ENCODE data around the gene SUCLG2.
A peak's percentile ranks its signal among the peaks of the same experiment; 100 is the strongest.

Gene SUCLG2

DNA sequence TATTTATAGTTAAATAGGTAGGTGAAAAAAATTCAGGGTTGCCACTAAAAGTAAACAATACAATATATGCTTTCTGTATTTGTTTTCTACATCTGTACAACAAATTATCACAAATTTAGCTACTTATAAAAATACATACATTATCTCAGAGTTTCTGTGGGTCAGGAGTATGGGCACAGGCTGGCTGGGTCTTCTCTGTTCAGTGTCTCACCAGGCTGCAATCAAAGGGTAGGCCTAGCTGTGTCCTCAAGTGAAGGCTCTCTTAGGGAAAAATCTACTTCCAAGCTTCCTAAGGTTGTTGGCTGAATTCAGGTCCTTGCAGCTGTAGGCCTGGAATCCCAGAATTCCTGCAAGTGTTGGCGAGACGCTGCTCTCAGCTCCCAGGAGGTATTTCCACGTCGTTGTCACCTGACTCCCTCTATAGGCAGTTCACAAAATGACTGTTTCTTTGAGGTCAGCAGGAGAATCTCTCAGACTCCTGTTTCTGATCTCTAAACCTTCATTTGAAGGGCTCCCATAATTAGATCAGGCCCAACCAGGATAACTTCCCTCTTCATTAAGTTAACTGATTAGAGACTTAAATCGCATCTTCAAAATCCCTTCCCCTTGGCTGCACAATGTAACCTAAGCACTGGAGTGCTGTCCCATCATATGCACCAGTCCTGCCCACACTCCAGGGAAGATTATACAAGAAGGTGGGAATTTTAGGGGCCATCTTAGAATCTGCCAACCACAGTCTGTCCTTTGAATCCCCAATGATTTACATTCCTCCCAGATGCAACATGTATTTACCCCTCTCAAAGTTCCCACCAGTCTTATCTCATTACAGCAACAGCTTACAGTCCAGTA lies 296.6 kb downstream of the SUCLG2 start:
- no peak overlapping the region for H3K4me3 ChIP-seq (ENCODE audit: control insufficient read depth, low read depth, low read length)
- TF ChIP-seq, protein P1, sequence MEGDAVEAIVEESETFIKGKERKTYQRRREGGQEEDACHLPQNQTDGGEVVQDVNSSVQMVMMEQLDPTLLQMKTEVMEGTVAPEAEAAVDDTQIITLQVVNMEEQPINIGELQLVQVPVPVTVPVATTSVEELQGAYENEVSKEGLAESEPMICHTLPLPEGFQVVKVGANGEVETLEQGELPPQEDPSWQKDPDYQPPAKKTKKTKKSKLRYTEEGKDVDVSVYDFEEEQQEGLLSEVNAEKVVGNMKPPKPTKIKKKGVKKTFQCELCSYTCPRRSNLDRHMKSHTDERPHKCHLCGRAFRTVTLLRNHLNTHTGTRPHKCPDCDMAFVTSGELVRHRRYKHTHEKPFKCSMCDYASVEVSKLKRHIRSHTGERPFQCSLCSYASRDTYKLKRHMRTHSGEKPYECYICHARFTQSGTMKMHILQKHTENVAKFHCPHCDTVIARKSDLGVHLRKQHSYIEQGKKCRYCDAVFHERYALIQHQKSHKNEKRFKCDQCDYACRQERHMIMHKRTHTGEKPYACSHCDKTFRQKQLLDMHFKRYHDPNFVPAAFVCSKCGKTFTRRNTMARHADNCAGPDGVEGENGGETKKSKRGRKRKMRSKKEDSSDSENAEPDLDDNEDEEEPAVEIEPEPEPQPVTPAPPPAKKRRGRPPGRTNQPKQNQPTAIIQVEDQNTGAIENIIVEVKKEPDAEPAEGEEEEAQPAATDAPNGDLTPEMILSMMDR (IDR thresholded peaks at IDR 0.05; ENCODE audit: control insufficient read depth, insufficient read depth, low read depth, low read length, missing control alignments), result peak; percentile 32
- no peak for DNase-seq (ENCODE audit: low read depth)

DNA sequence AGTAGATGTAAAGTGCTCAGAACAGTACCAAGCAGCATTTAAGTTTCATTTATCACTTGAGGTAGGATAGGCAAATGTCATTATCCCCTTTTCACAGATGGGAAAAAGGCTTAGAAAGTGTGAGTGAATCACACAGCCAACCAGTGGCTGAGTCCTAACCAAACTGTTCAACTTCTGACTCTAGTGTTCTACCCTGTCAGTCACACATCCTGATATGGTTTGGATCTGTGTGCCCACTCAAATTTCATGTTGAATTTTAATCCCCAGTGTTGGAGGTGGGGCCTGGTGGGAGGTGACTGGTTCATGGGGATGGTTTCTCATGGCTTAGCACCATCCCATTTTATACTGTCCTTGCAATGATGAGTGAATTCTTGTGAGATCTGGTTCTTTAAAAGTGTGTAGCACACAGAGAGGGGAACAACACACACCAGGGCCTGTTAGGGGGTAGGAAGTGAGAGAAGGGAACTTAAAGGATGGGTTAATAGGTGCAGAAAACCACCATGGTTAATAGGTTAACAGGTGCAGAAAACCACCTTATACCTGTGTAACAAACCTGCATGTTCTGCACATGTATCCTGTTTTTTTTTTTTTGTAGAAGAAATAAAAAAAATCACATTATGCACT lies 304.7 kb downstream of the SUCLG2 start:
- TF ChIP-seq, protein P1 (IDR thresholded peaks at IDR 0.05; ENCODE audit: control insufficient read depth, insufficient read depth, low read depth, low read length, missing control alignments), result no peak
- no peak overlapping the region for H3K4me3 ChIP-seq (ENCODE audit: control insufficient read depth, low read depth, low read length)
- DNase-seq (ENCODE audit: low read depth), result no peak

DNA sequence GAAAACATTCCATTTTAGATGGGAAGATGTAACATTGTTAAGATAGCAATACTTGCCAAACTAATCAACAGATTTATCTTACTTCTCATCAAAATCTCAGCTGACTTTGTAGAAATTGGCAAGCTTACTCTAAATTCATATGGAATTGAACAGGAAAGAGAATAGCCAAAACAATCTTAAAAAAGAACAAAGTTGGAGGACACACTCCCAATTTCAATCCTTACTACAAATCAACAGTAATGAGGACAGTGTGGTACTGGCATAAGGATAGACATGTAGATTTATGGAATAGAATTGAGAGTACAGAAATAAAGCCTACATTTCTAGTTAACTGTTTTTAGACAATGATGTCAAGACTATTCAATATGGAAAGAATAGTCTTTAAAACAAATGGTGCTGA lies 308.3 kb downstream of the SUCLG2 start:
- DNase-seq (ENCODE audit: low read depth), result no peak
- H3K4me3 ChIP-seq (ENCODE audit: control insufficient read depth, low read depth, low read length), result no peak overlapping the region
- TF ChIP-seq, protein P1 (IDR thresholded peaks at IDR 0.05; ENCODE audit: control insufficient read depth, insufficient read depth, low read depth, low read length, missing control alignments), result no peak

DNA sequence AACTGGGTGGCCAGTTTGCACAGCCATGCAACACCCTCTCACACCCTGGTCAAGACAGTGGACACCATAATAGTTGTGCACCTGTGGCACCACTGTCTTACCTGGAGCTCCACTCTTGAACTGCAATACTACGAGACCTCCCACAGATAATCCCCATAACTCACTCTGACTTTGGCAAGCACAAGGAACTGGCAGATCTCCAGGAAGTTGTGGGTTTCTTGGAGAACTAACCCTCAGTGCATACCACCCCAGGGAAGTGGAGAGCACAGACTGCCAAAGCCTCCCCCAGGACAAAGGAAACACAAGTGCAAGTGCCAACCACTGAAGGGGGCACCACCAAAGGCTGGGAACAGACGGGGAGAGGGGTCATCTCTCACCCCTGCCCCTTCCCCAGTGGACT lies 318.6 kb downstream of the SUCLG2 start:
- TF ChIP-seq, protein P1 (IDR thresholded peaks at IDR 0.05; ENCODE audit: control insufficient read depth, insufficient read depth, low read depth, low read length, missing control alignments), result no peak
- DNase-seq (ENCODE audit: low read depth), result no peak
- H3K4me3 ChIP-seq (ENCODE audit: control insufficient read depth, low read depth, low read length), result no peak overlapping the region

DNA sequence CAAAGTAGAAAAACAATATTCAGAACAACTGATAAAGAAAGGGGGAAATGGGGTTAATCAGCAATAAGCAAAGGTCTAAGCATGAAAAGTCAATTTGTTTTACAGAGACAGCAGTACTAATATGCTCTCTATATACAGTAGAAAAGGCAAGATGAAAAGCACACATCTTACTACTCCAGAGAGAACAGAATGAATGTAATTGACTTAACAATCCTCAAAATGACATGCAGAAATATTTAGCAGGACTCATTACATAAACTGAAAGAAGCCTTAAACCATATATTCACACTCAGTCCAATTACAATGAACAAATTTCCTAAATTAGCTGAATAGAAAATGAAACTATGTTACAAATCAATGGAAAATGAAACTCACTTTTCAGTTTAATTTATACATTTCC lies 319.8 kb downstream of the SUCLG2 start:
- no peak overlapping the region for H3K4me3 ChIP-seq (ENCODE audit: control insufficient read depth, low read depth, low read length)
- no peak for DNase-seq (ENCODE audit: low read depth)
- TF ChIP-seq, protein P1 (IDR thresholded peaks at IDR 0.05; ENCODE audit: control insufficient read depth, insufficient read depth, low read depth, low read length, missing control alignments), result no peak

DNA sequence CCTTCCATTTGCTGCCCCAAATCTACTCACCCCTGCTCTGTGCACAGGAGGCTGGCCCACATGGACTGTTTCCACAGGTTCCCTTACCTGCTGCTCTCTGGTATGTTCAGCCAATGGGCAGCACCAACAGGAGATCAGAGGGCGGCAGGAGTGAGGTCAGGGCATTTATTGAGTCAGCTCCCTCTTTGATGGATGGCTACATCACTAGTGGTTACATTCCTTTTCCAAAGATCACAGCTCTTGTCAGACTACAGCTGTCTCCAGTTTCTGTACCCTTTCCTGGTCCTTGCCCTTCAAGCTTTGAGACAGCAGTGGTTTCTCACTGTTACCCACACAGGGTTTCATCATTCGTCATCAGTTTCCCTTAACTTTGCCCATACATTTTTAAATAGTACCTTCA lies 325.1 kb downstream of the SUCLG2 start:
- TF ChIP-seq, protein P1 (IDR thresholded peaks at IDR 0.05; ENCODE audit: control insufficient read depth, insufficient read depth, low read depth, low read length, missing control alignments), result no peak
- DNase-seq (ENCODE audit: low read depth), result no peak
- no peak overlapping the region for H3K4me3 ChIP-seq (ENCODE audit: control insufficient read depth, low read depth, low read length)
